ENCODE measurements around the gene ARMS2. TPM values are rescaled to one million over a fixed set of nuclear protein-coding genes. Genes with fewer than 3 reads are reported as not detected.

The ARMS2 gene
- total and polyA plus RNA-seq, 7 donors: 1.1 TPM; not detected in 6

GRCh38 chr10:122419016-122419415 is 35.4 kb upstream of the ARMS2 start:
- intact Hi-C loops (cut with DNase I): loop anchor here (5.0 kb wide), 1 partner anchor 42 kb away; no protein-coding TSS in a partner anchor
- Histone ChIP-seq H3K4me1 (peaks cover 0 to 63% (median 41%) of the 10 kb centered on the region in 4 donors), H3K27me3 (no peaks in the 10 kb centered on the region), H3K27ac (peak overlapping the region in 3 of 4 donors; percentile 60 to 77 (median 68)), H3K4me3 (no peak overlapping the region), H3K36me3 (peaks cover 0 to 29% (median 3%) of the 10 kb centered on the region in 4 donors), H3K9me3 (no peaks in the 10 kb centered on the region)
- no peak for DNase-seq
- TF ChIP-seq POLR2A (IDR thresholded peaks at IDR 0.05) (no peak), POLR2AphosphoS5 (IDR thresholded peaks at IDR 0.05) (no peak)
- 83 to 87% methylated on average over 1 of the region's 1 CpG for WGBS, 2 donors

GRCh38 chr10:122419876-122420623 is 34.4 kb upstream of the ARMS2 start:
- Histone ChIP-seq H3K27ac (peak overlapping the region; percentile 3 to 77 (median 64)), H3K27me3 (no peaks in the 10 kb centered on the region), H3K36me3 (peaks cover 0 to 25% (median 3%) of the 10 kb centered on the region in 4 donors), H3K9me3 (no peaks in the 10 kb centered on the region), H3K4me3 (no peak overlapping the region), H3K4me1 (peaks cover 0 to 72% (median 48%) of the 10 kb centered on the region in 4 donors)
- TF ChIP-seq POLR2AphosphoS5 (IDR thresholded peaks at IDR 0.05): peak in 2 of 4 donors; percentile 13 to 24
- no peak for TF ChIP-seq CTCF (IDR thresholded peaks at IDR 0.05)
- DNase-seq: peak; percentile 63
- 72 to 85% methylated on average over 3 of the region's 3 CpGs for WGBS, 2 donors
- intact Hi-C loops (cut with DNase I): loop anchor here (5.0 kb wide), 1 partner anchor 43 kb away; no protein-coding TSS in a partner anchor

GRCh38 chr10:122420624-122421007 is 33.8 kb upstream of the ARMS2 start:
- TF ChIP-seq EP300 (IDR thresholded peaks at IDR 0.05): no peak
- TF ChIP-seq POLR2A (IDR thresholded peaks at IDR 0.05): no peak
- TF ChIP-seq POLR2AphosphoS5 (IDR thresholded peaks at IDR 0.05): no peak
- no peak for TF ChIP-seq CTCF (IDR thresholded peaks at IDR 0.05)
- no peak for DNase-seq
- intact Hi-C loops (cut with DNase I): no loop called here
- Histone ChIP-seq H3K27me3 (no peaks in the 10 kb centered on the region), H3K4me1 (peaks cover 0 to 72% (median 48%) of the 10 kb centered on the region in 4 donors), H3K27ac (peak overlapping the region in 3 of 4 donors; percentile 60 to 77 (median 68)), H3K36me3 (peaks cover 0 to 26% (median 3%) of the 10 kb centered on the region in 4 donors), H3K4me3 (no peak overlapping the region), H3K9me3 (no peaks in the 10 kb centered on the region)
- WGBS, 2 donors: 86 to 96% methylated on average over 3 of the region's 3 CpGs

- H3K27me3 ChIP-seq: no peaks in the 10 kb centered on the region
- intact Hi-C loops (cut with DNase I): no loop called here
- H3K4me3 ChIP-seq: no peak overlapping the region
- no peak for DNase-seq
- 72 to 88% methylated on average over 3 of the region's 3 CpGs for WGBS, 2 donors
- TF ChIP-seq POLR2A (IDR thresholded peaks at IDR 0.05): no peak
- TF ChIP-seq POLR2AphosphoS5 (IDR thresholded peaks at IDR 0.05): no peak
- TF ChIP-seq EP300 (IDR thresholded peaks at IDR 0.05): no peak
- no peak for TF ChIP-seq CTCF (IDR thresholded peaks at IDR 0.05)
- no peaks in the 10 kb centered on the region for H3K9me3 ChIP-seq
- peaks cover 0 to 72% (median 48%) of the 10 kb centered on the region in 4 donors for H3K4me1 ChIP-seq
- peaks cover 0 to 21% (median 1%) of the 10 kb centered on the region in 4 donors for H3K36me3 ChIP-seq
- peak overlapping the region in 3 of 4 donors; percentile 60 to 77 (median 68) for H3K27ac ChIP-seq
Observed at GRCh38 chr10:122421054-122421625, 33.3 kb upstream of the ARMS2 start.

GRCh38 chr10:122421742-122422141 is 32.7 kb upstream of the ARMS2 start:
- no peak for TF ChIP-seq EP300 (IDR thresholded peaks at IDR 0.05)
- intact Hi-C loops (cut with DNase I): no loop called here
- H3K27ac ChIP-seq: peak overlapping the region in 3 of 4 donors; percentile 60 to 77 (median 68)

More at GRCh38 chr10:122421742-122422141, 32.7 kb upstream of the ARMS2 start:
- DNase-seq: no peak
- Histone ChIP-seq H3K36me3 (peaks cover 0 to 18% (median 0%) of the 10 kb centered on the region in 4 donors), H3K9me3 (no peaks in the 10 kb centered on the region), H3K4me3 (no peak overlapping the region), H3K27me3 (no peaks in the 10 kb centered on the region), H3K4me1 (peaks cover 0 to 72% (median 48%) of the 10 kb centered on the region in 4 donors)
